Mucosa of descending colon (tissue), 3 donors: ENCODE results near the gene CCM2L. TPM values are rescaled to one million over a fixed set of nuclear protein-coding genes. Genes with fewer than 3 reads are reported as not detected.

Experiments used
- ATAC-seq: fragments of 200-7000 bp; cut with Tn5 transposase; one replicate; pipeline ENCODE4 v1.9.1; 2020; ENCODE audit warnings: mild to moderate bottlenecking, moderate library complexity
- DNase-seq, 3 donors: peaks; one replicate each; pipeline ENCODE4 v3.0.0-alpha.2; 2020
- H3K36me3 ChIP-seq: fragments of 200-600 bp; one replicate; pipeline ENCODE4 v1.8.0; 2021; ENCODE audit warnings: low read depth, mild to moderate bottlenecking
- H3K4me1 ChIP-seq: fragments of 200-600 bp; one replicate; pipeline ENCODE4 v1.8.0; 2021; ENCODE audit warnings: low read depth, mild to moderate bottlenecking
- H3K4me3 ChIP-seq: fragments of 200-600 bp; one replicate; pipeline ENCODE4 v1.8.0; 2021; ENCODE audit warnings: mild to moderate bottlenecking
- H3K9me3 ChIP-seq: fragments of 200-600 bp; one replicate; pipeline ENCODE4 v1.8.0; 2021; ENCODE audit warnings: mild to moderate bottlenecking
- intact Hi-C, 2 donors: fragments of 100-400 bp; cut with DNase I in 1 of 2; cut with micrococcal nuclease in 1 of 2; formaldehyde crosslinking; loops; one replicate each; pipeline versions ENCODE4 v1.11.0 to v1.11.1; 2022; cut with DNase I, micrococcal nuclease
- total RNA-seq, 3 donors: library from RNA; stranded (reverse); fragmentation: NEBNext Ultra II Directional in 2 of 3; extraction: Animal tissue kit (Norgen Biotek cat#: 25700) in 2 of 3; gene quantifications; one replicate each; pipeline versions ENCODE4 v1.2.1 to v1.2.4, GENCODE V29; 2021 to 2023
- TF ChIP-seq, protein P1 (sequence below): fragments of 200-600 bp; IDR thresholded peaks from one replicate; pipeline ENCODE4 v1.8.0; 2022; ENCODE audit warnings: antibody characterized with exemption, mild to moderate bottlenecking
- donor health status: DM: no; HTN: no; CAD: no; lungs with moderate emphysema.
- donor health status: DM: no; HTN: no; CAD: no.
- donor health status: DM: no; HTN: yes; CAD: no.

Gene CCM2L
- total RNA-seq, 3 donors from 2014 or later = 1.2 to 3.7 (median 1.8) TPM

- TF ChIP-seq, protein P1, sequence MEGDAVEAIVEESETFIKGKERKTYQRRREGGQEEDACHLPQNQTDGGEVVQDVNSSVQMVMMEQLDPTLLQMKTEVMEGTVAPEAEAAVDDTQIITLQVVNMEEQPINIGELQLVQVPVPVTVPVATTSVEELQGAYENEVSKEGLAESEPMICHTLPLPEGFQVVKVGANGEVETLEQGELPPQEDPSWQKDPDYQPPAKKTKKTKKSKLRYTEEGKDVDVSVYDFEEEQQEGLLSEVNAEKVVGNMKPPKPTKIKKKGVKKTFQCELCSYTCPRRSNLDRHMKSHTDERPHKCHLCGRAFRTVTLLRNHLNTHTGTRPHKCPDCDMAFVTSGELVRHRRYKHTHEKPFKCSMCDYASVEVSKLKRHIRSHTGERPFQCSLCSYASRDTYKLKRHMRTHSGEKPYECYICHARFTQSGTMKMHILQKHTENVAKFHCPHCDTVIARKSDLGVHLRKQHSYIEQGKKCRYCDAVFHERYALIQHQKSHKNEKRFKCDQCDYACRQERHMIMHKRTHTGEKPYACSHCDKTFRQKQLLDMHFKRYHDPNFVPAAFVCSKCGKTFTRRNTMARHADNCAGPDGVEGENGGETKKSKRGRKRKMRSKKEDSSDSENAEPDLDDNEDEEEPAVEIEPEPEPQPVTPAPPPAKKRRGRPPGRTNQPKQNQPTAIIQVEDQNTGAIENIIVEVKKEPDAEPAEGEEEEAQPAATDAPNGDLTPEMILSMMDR = no peak
- Histone ChIP-seq H3K4me3 (no peak overlapping the region), H3K4me1 (no peaks in the 10 kb centered on the region), H3K36me3 (no peaks in the 10 kb centered on the region), H3K9me3 (no peaks in the 10 kb centered on the region)
- ATAC-seq (peak; percentile 64), DNase-seq (peak in 2 of 3 donors; percentile 41 to 63)
- intact Hi-C loops = no loop called here
These were observed 52.5 kb downstream of the CCM2L start for GRCh38 chr20:32062776-32063170.

DNA sequence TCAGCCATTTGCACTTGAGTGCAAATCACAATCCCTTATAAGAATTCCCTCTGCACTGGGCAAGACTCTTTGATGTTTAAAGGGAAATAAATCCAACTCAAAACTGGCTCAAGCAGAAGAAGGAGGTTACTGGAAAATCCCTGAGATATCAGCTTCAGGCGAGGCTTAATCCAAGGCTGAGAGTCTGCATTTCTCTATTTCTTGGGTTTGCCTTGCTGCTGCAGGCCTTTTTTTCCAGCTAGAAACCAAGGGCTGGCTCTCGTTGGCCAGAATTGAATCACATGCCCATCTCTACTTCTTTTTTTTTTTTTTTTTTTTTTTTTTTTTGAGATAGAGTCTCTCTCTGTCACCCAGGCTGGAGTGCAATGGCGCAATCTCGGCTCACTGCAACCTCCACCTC lies 53.5 kb downstream of the CCM2L start:
- DNase-seq (no peak), ATAC-seq (no peak)
- intact Hi-C loops = no loop called here
- no peaks in the 10 kb centered on the region for H3K4me1 ChIP-seq
- TF ChIP-seq, protein P1 = no peak
- no peak overlapping the region for H3K4me3 ChIP-seq
- H3K9me3 ChIP-seq = no peaks in the 10 kb centered on the region
- no peaks in the 10 kb centered on the region for H3K36me3 ChIP-seq

GRCh38 chr20:32064667-32065066 lies 54.4 kb downstream of the CCM2L start:
- TF ChIP-seq, protein P1 = no peak
- H3K36me3 ChIP-seq = no peaks in the 10 kb centered on the region
- H3K4me3 ChIP-seq = no peak overlapping the region
- no peak for ATAC-seq
- DNase-seq = no peak
- no peaks in the 10 kb centered on the region for H3K4me1 ChIP-seq
- H3K9me3 ChIP-seq = no peaks in the 10 kb centered on the region
- intact Hi-C loops = no loop called here

- TF ChIP-seq, protein P1 = no peak
- no peaks in the 10 kb centered on the region for H3K36me3 ChIP-seq
- no peak for ATAC-seq
- no peak overlapping the region for H3K4me3 ChIP-seq
- H3K9me3 ChIP-seq = no peaks in the 10 kb centered on the region
- no peaks in the 10 kb centered on the region for H3K4me1 ChIP-seq
- no peak for DNase-seq
- intact Hi-C loops = no loop called here
These were observed 57.1 kb downstream of the CCM2L start for GRCh38 chr20:32067234-32067821.

- Histone ChIP-seq H3K36me3 (no peaks in the 10 kb centered on the region), H3K9me3 (no peaks in the 10 kb centered on the region), H3K4me1 (no peaks in the 10 kb centered on the region), H3K4me3 (no peak overlapping the region)
- TF ChIP-seq, protein P1 = no peak
- intact Hi-C loops = no loop called here
- ATAC-seq = no peak
- no peak for DNase-seq
These were observed 57.9 kb downstream of the CCM2L start for GRCh38 chr20:32068174-32068573.

- intact Hi-C loops = no loop called here
- TF ChIP-seq, protein P1 = no peak
- no peak overlapping the region for H3K4me3 ChIP-seq
- ATAC-seq (no peak), DNase-seq (no peak)
- no peaks in the 10 kb centered on the region for H3K9me3 ChIP-seq
- H3K36me3 ChIP-seq = no peaks in the 10 kb centered on the region
- H3K4me1 ChIP-seq = no peaks in the 10 kb centered on the region
These were observed 59.5 kb downstream of the CCM2L start for GRCh38 chr20:32069711-32070110.
